Measurements from ENCODE around the gene FBN1. TPM values are rescaled to one million over a fixed set of nuclear protein-coding genes. Genes with fewer than 3 reads are reported as not detected.

The FBN1 gene
- total and polyA plus RNA-seq, 2 experiments from 2014 or later = 1.9 to 3.8 TPM

- H3K9me2 ChIP-seq (ENCODE audit: insufficient read depth) = no peaks in the 10 kb centered on the region
- no peak overlapping the region for H3K27ac ChIP-seq (ENCODE audit: low read depth)
- no peak overlapping the region for H3K4me3 ChIP-seq
- H3K4me3 Mint-ChIP-seq = no peak overlapping the region
- no peaks in the 10 kb centered on the region for H3K27me3 ChIP-seq (ENCODE audit: insufficient read depth)
- H3K4me1 Mint-ChIP-seq = peaks cover 19% of the 10 kb centered on the region; the same call in 2 of the 3 replicates
- DNase-seq (ENCODE audit: low spot score) (peak; percentile 11), ATAC-seq (no peak)
- H3K27me3 Mint-ChIP-seq (ENCODE audit: insufficient read depth, low read depth, poor library complexity) = peaks cover 1% of the 10 kb centered on the region
- TF ChIP-seq CREB1 (CRISPR knock-in tag; IDR thresholded peaks at IDR 0.05; ENCODE audit: low read depth) (no peak), ZNF114 (CRISPR knock-in tag; IDR thresholded peaks at IDR 0.05) (no peak), ZNF331 (CRISPR knock-in tag; IDR thresholded peaks at IDR 0.05; ENCODE audit: low read depth) (no peak), JUNB (IDR thresholded peaks at IDR 0.05; ENCODE audit: unreplicated experiment) (no peak), NANOG (IDR thresholded peaks at IDR 0.05; ENCODE audit: borderline replicate concordance) (no peak), EZH2phosphoT487 (IDR thresholded peaks at IDR 0.05; ENCODE audit: unreplicated experiment) (no peak), CTCF (conservative IDR thresholded peaks at IDR 0.05; ENCODE audit: low read depth in 2 of 2) (no peak), POLR2AphosphoS5 (IDR thresholded peaks at IDR 0.05; ENCODE audit: low read depth) (no peak), EZH2 (IDR thresholded peaks at IDR 0.05; ENCODE audit: low read depth, unreplicated experiment) (no peak), STAT1 (IDR thresholded peaks at IDR 0.05; ENCODE audit: unreplicated experiment) (no peak)
- TF ChIP-seq, protein P1, sequence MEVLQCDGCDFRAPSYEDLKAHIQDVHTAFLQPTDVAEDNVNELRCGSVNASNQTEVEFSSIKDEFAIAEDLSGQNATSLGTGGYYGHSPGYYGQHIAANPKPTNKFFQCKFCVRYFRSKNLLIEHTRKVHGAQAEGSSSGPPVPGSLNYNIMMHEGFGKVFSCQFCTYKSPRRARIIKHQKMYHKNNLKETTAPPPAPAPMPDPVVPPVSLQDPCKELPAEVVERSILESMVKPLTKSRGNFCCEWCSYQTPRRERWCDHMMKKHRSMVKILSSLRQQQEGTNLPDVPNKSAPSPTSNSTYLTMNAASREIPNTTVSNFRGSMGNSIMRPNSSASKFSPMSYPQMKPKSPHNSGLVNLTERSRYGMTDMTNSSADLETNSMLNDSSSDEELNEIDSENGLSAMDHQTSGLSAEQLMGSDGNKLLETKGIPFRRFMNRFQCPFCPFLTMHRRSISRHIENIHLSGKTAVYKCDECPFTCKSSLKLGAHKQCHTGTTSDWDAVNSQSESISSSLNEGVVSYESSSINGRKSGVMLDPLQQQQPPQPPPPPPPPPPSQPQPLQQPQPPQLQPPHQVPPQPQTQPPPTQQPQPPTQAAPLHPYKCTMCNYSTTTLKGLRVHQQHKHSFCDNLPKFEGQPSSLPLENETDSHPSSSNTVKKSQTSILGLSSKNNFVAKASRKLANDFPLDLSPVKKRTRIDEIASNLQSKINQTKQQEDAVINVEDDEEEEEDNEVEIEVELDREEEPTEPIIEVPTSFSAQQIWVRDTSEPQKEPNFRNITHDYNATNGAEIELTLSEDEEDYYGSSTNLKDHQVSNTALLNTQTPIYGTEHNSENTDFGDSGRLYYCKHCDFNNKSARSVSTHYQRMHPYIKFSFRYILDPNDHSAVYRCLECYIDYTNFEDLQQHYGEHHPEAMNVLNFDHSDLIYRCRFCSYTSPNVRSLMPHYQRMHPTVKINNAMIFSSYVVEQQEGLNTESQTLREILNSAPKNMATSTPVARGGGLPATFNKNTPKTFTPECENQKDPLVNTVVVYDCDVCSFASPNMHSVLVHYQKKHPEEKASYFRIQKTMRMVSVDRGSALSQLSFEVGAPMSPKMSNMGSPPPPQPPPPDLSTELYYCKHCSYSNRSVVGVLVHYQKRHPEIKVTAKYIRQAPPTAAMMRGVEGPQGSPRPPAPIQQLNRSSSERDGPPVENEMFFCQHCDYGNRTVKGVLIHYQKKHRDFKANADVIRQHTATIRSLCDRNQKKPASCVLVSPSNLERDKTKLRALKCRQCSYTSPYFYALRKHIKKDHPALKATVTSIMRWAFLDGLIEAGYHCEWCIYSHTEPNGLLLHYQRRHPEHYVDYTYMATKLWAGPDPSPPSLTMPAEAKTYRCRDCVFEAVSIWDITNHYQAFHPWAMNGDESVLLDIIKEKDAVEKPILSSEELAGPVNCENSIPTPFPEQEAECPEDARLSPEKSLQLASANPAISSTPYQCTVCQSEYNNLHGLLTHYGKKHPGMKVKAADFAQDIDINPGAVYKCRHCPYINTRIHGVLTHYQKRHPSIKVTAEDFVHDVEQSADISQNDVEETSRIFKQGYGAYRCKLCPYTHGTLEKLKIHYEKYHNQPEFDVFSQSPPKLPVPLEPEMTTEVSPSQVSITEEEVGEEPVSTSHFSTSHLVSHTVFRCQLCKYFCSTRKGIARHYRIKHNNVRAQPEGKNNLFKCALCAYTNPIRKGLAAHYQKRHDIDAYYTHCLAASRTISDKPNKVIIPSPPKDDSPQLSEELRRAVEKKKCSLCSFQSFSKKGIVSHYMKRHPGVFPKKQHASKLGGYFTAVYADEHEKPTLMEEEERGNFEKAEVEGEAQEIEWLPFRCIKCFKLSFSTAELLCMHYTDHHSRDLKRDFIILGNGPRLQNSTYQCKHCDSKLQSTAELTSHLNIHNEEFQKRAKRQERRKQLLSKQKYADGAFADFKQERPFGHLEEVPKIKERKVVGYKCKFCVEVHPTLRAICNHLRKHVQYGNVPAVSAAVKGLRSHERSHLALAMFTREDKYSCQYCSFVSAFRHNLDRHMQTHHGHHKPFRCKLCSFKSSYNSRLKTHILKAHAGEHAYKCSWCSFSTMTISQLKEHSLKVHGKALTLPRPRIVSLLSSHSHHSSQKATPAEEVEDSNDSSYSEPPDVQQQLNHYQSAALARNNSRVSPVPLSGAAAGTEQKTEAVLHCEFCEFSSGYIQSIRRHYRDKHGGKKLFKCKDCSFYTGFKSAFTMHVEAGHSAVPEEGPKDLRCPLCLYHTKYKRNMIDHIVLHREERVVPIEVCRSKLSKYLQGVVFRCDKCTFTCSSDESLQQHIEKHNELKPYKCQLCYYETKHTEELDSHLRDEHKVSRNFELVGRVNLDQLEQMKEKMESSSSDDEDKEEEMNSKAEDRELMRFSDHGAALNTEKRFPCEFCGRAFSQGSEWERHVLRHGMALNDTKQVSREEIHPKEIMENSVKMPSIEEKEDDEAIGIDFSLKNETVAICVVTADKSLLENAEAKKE (CRISPR knock-in tag; IDR thresholded peaks at IDR 0.05) = no peak
- TF ChIP-seq, protein P2, sequence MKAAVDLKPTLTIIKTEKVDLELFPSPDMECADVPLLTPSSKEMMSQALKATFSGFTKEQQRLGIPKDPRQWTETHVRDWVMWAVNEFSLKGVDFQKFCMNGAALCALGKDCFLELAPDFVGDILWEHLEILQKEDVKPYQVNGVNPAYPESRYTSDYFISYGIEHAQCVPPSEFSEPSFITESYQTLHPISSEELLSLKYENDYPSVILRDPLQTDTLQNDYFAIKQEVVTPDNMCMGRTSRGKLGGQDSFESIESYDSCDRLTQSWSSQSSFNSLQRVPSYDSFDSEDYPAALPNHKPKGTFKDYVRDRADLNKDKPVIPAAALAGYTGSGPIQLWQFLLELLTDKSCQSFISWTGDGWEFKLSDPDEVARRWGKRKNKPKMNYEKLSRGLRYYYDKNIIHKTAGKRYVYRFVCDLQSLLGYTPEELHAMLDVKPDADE (IDR thresholded peaks at IDR 0.05) = no peak
- H3K4me2 ChIP-seq = no peak overlapping the region
- H3K79me2 ChIP-seq (replicated peaks; ENCODE audit: insufficient read depth) = no peaks in the 10 kb centered on the region
- H3K27ac Mint-ChIP-seq = no peak overlapping the region
- no peaks in the 10 kb centered on the region for H3F3A ChIP-seq (replicated peaks; ENCODE audit: low read depth)
- H2AFZ ChIP-seq = no peak overlapping the region
- H4K20me1 ChIP-seq (replicated peaks; ENCODE audit: insufficient read depth) = no peaks in the 10 kb centered on the region; the same call in 1 of the 2 replicates
- H3K4me1 ChIP-seq (ENCODE audit: insufficient read depth) = peaks cover 8% of the 10 kb centered on the region
- H3K36me3 ChIP-seq (ENCODE audit: insufficient read depth) = no peaks in the 10 kb centered on the region
- H3K9me3 Mint-ChIP-seq = no peaks in the 10 kb centered on the region
- no peaks in the 10 kb centered on the region for H3K36me3 Mint-ChIP-seq (ENCODE audit: low read depth)
Measured at GRCh38 chr15:48627260-48627940, 18.1 kb downstream of the FBN1 start.
